ENCODE measurements around the gene MFN2. TPM values are rescaled to one million over a fixed set of nuclear protein-coding genes. Genes with fewer than 3 reads are reported as not detected.

MFN2 gene
- total RNA-seq, 1 donor from 2014 or later: 46.5 TPM

GRCh38 chr1:11985851-11986250 is 5.6 kb downstream of the MFN2 start:
- H3K4me3 Mint-ChIP-seq: no peak overlapping the region
- no peaks in the 10 kb centered on the region for H3K9me3 Mint-ChIP-seq
- peaks cover 63% of the 10 kb centered on the region for H3K36me3 Mint-ChIP-seq (ENCODE audit: low read depth)
- H3K27ac Mint-ChIP-seq: no peak overlapping the region
- CTCF ChIA-PET: no interaction called here
- intact Hi-C loops (cut with micrococcal nuclease): no loop called here
- POLR2A ChIA-PET: interaction anchor here (0.6 to 0.7 kb wide), 2 partner anchors 77 to 181 kb away, joined by 5 to 8 read pairs; no protein-coding TSS in a partner anchor
- DNase-seq (no peak), ATAC-seq (ENCODE audit: low read depth) (no peak)
- no peak for TF ChIP-seq CTCF (IDR thresholded peaks at IDR 0.05)
- H3K27me3 Mint-ChIP-seq: no peaks in the 10 kb centered on the region
- H3K4me1 Mint-ChIP-seq: peaks cover 25% of the 10 kb centered on the region

DNA sequence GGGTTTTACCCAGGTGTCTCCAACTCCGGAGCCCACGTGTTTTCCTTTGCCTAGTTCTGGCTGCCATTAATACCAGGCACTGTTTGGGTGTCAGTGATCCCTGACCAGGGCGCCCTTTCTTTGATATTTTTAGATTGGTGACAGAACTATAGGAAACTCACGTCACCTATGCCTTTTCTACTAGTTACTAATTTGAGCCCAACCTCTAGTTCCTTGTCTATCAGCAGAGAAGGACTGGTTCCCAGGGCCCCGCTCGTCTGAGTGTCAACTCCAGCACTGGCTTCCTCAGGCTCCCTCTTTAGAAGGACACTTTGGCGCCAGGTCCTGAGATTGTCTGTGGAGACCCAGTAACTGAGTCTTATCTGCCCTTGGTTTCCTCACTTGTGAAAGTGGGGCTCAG is 9.4 kb downstream of the MFN2 start:
- CTCF ChIA-PET: no interaction called here
- Mint-ChIP-seq H3K4me1 (peaks cover 3% of the 10 kb centered on the region), H3K27me3 (no peaks in the 10 kb centered on the region), H3K9me3 (no peaks in the 10 kb centered on the region), H3K27ac (no peak overlapping the region), H3K4me3 (no peak overlapping the region), H3K36me3 (ENCODE audit: low read depth) (peaks cover 68% of the 10 kb centered on the region)
- TF ChIP-seq CTCF (IDR thresholded peaks at IDR 0.05): no peak
- POLR2A ChIA-PET: interaction anchor here (1.1 kb wide), 2 partner anchors 9 to 81 kb away, joined by 3 to 4 read pairs; partner anchors contain the start of gene MFN2
- ATAC-seq (ENCODE audit: low read depth) (no peak), DNase-seq (no peak)
- intact Hi-C loops (cut with micrococcal nuclease): no loop called here

- Mint-ChIP-seq H3K36me3 (ENCODE audit: low read depth) (peaks cover 69% of the 10 kb centered on the region), H3K9me3 (no peaks in the 10 kb centered on the region), H3K27ac (no peak overlapping the region), H3K27me3 (no peaks in the 10 kb centered on the region), H3K4me1 (peaks cover 3% of the 10 kb centered on the region), H3K4me3 (no peak overlapping the region)
- DNase-seq (no peak), ATAC-seq (ENCODE audit: low read depth) (no peak)
- intact Hi-C loops (cut with micrococcal nuclease): no loop called here
- no peak for TF ChIP-seq CTCF (IDR thresholded peaks at IDR 0.05)
- ChIA-PET CTCF (no interaction called here), POLR2A (interaction anchor here (1.1 kb wide), 2 partner anchors 10 to 82 kb away, joined by 3 to 4 read pairs; partner anchors contain the start of gene MFN2)
Measured at GRCh38 chr1:11990303-11991032, 10.2 kb downstream of the MFN2 start.

DNA sequence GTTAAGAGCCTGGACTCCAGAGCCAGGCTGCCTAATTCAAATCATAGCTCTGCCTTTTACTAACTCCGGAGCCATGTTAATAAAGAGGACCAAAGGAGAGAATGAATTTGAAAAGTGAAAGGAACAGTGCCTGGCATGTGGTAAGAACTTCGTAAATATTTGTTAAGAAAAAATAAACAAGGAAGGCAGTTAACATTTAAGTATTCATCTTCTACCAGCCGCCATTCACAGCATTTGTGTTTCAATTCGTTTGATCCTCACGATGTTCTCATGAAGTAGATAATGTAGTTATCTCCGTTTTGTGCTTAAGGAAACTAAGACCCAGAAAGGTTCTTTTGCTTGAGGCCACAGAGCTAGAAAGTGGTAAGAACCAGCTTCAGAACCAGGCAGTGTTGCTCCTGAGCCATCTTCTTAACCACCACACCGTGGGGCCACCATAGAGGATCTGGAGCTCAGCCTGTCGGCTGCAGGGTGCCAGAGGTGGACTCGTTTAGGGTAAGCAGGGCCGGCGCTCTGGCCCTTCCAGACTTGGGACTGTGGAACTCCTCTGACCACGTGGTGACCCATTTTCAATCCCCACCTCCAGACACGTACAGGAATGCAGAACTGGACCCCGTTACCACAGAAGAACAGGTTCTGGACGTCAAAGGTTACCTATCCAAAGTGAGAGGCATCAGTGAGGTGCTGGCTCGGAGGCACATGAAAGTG is 11.9 kb downstream of the MFN2 start:
- CTCF ChIA-PET: no interaction called here
- Mint-ChIP-seq H3K27ac (no peak overlapping the region), H3K4me1 (no peaks in the 10 kb centered on the region), H3K27me3 (no peaks in the 10 kb centered on the region), H3K4me3 (no peak overlapping the region), H3K36me3 (ENCODE audit: low read depth) (peaks cover 77% of the 10 kb centered on the region), H3K9me3 (no peaks in the 10 kb centered on the region)
- POLR2A ChIA-PET: no interaction called here
- no peak for TF ChIP-seq CTCF (IDR thresholded peaks at IDR 0.05)
- DNase-seq: no peak
- intact Hi-C loops (cut with micrococcal nuclease): no loop called here
- ATAC-seq (ENCODE audit: low read depth): no peak

Measured in activated B cell treated with CpG ODN at 0.5 μM for 24 hours (primary cell).